ENCODE results near the gene SPTBN1.

SPTBN1 gene

DNA sequence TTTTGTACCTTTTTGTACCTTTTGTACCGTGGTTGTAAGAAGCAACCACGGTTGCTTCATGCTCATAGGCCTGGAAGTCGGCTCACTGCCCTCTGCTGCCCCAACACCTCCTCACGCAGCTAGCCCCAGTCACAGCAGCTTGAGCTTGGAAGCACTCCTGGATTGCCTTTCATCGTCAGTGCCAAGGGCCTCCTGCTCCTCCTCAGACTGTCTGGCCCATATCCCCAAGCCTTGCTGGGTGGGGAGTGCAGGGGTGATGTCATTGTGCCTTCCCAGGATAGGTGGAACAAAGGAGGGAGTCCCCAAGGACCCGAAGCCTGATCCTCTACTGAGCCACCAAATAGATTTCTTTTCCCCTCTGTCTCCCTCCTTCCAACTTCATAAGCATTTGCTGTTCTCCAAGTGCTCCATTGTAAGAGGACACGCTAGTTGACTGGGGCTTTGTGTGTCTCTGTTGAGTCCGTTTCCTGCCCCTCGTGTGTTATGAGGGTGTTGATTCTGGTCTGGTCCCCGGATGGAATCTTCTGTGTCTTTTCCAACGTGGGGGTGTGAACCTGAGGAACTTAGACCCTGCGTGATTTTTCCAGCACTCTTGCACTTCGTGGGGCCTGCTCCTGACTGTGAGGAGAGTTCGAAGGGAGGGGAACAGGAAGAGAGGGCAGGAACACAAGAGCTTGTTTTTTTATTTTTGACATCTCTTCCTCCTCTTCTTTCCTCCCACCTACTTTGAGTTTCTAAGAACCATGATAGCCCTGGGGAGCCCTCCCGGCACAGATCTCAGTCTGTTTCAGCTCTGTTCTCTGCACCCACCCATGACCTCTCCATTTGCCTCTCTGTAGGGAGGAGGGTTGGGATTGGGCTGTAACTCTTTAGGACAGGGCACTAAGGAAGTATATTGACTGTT lies 140.1 kb downstream of the SPTBN1 start:
- DNase-seq: peak; percentile 37 to 80

DNA sequence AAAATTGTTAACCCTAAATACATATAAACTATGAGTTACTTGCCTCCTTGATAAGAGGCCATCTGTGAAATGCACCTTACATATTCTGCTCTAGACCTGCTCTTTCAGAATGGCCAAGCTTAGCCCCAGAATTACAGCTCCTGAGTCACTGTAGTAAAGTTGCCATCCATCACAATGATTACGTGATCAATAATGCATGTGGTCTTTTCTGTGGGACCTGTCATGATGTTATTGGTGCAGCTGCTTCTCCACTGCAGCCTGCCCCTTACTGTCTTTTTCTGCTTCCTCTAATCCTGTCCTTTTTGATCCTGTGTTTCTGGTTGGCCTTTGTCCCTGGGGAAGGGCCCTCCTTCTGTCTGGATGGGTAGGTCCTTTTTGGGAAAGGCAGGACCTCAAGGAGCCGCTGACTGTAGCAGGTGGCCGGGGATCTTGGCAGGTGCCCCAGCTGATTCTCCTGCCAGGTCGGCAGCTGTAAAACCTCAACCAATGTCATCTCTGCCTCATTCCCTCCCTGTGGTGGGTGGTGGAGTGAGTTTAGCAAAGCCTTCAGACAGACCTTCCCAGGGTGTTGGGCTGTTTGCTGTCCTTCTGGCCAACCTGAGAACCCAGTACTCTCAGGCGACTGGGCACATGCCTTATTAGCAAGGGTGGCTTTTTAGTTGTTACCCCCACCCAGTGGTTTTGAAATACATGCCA lies 141.2 kb downstream of the SPTBN1 start:
- DNase-seq: peak; percentile 70 to 87

DNA sequence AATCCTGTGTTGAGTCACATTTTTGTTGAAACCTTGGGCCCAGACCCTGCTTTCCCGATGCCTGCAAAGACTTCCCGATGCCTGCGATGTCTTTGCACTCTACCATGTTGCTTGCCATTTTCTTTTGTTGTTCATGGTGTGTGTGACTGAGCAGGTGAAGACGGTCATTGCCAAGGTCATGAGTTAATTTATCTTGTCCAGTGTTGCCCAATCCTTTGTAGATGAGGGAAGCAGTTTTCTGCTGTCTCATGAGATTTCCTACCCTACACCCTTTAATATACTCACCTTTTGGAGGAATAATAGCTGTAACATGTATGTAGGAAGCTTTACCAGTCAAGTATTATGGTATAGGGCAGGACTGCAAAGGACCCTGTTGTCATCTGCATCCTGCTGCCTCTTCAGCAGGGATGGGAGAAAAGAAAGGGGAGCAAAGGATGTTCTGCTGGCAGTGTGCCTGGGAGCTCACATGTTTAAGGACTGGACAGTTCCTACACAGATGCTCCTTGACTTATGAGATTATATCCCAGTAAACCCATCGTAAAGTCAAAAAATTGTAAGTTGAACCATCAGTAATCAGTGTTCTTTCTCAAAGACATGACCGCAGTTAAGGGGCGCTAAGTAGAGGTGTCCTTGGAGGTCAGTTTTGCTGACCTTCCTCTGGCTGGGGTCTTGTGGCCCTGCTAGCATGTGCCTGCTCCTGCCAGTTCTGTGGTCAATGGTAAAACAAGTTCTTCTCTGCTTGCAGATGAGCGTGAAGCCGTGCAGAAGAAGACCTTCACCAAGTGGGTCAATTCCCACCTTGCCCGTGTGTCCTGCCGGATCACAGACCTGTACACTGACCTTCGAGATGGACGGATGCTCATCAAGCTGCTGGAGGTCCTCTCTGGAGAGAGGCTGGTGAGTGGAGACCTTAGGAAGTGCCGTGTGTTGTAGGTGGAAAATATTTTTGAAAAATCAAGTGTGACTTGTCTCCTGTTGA lies 142.5 kb downstream of the SPTBN1 start:
- DNase-seq: no peak

DNA sequence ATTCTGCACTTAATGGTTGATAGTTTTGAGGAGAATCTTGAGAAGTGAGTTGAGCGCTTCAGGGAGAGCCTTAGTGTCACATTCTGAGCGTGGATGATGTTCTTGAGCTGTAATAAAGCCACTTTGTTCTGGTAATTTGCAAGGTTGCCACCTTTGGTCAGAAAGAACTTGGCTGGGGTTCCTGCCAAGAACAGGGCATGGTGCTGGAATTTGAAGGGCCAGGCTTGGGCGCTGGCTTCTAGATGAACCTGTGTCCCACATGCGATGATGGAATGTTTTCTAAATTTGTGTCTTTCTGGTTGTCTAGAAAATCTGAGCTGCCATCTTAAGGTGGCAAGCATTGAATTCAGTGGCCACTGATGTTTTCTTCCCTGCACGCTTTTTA lies 143.2 kb downstream of the SPTBN1 start:
- DNase-seq: no peak

DNA sequence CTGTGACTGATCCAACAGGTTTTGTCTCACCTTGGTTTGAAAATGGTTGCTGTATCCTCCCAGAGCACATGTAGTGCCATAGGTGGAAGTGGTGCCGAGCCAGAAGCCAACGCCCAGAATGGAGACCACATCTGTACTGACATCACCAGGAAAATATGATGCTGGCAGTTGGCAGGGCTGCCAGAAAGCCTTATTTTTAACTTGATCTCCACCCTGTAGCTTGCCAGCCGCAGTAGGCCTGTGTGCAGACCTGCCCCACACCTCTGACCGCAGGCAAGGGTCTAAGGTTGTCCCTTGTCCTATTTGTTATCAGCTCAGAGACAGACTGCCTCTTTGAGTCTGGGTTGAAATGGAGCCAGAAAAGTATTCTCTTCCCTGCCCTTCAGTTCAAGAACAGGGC lies 143.8 kb downstream of the SPTBN1 start:
- DNase-seq: no peak

DNA sequence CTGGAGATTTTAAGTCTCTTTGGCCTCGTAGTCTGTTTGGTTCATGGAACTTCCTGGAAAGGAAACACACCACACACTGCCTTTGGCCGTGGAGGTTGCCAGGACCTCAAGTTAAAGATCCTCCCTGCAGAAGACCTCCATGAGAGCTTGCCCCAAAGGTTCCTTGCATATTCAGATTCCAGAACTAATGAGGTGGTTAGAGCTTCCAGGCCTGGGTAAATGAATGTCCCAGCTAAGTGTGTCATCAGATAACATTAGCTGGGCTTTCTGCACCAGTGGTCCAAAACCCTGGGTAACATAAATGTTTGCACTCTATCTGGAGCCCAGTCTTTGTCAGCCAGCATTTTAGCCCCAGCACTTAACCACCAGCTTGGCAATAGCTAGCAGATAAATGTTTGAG lies 145.2 kb downstream of the SPTBN1 start:
- no peak for DNase-seq

DNA sequence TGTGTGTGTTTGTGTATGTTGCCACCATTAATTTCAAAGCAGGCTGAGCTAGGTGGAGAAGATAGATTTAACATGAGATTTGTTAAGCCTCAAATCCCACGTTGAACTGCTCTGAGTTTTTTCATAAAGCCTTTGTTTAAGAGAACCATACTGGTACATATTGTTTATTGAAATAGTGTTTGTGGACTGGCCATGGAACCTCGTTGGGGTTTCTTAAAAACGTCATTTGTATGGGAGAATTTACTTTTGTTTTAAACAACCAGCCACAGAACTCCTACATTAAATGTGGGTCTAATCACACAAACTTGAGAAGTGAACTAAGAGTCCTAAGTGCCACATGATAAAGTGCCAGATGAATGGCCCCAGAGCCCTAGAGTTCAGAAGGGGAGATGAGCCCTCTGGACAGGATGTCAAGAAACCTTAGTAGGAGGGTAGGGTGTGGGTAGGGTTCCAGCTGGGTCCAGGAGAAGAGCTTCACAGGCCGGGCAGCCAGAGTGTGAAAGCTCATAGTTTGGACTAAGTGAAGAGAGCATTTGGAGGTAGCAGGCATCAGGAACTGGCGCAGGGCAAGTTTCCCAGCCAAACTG lies 146.7 kb downstream of the SPTBN1 start:
- no peak for DNase-seq

DNA sequence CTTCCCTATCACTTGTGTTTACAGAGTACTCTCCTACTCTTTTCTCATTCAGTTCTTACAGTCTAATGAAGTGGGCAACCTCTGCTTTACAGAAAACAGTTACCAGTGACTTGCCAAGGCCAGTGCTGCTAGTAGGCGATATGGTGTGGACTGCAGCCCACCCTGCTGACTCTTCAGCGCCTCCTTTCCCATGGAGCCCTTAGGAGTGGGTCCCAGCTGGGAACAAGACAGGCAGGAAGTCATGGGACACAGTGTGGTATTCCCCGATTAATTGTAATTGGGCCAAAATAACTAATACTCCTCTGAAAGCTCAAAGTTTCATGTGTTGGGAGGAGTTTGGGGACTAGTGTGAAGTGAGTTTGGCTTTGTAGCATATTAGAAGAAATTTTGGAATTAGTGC lies 147.2 kb downstream of the SPTBN1 start:
- DNase-seq: no peak

DNA sequence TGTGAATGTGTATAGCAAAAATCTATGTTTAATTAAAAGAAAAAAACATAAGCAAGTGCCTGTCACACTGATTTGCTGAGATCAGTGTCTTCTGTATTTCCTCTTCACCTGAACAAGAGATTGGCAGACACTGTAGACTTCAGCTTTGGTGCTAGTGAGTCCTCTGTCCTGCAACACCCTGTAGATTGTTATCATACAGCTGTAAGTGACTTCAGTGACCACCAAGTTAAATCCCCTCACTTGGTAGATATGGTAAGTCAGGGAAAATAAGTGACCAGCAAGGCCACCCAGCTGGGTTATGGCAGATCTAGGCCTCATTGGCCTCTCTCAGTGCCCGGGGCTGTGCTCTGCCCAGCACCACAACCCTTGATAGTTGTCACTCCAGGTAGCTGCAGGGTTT lies 147.7 kb downstream of the SPTBN1 start:
- no peak for DNase-seq

DNA sequence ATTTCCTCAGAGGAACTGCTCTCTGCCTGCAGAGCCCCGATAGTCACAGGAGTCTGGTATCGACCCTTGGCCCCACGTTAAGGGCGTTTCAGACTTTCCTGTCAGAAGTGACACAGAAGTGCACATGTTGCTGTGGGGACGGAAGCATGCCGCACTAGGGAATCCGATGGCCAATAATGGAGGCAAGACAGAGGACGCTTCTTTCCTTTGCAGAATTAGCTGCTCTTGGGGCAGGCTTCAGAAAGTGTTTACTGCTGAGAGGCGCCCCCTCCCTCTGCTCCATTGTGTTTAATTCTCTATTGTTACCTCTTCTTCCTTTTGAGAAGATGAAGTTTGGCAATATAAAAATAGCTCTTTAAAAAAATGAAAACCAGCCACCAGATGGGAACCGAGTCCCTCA lies 148.7 kb downstream of the SPTBN1 start:
- DNase-seq: no peak

DNA sequence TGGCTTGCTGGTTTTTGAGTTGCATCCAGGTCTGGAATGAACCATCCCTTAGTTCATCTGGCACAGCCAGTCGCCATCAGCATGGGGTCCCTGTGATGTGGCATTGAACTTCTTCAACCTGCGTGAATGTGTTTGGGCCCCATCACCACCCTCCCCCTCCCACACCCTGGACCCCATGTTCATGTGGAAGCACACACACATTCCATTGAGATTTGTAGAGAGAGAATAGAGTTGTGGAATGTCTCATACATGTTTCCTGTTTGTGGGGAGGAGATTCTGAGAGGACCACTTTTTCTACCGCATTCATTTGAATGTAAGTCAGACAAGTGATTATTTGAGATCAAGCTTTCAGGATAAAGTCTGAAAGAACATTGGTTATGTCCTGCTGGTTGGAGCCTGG lies 149.7 kb downstream of the SPTBN1 start:
- no peak for DNase-seq

DNA sequence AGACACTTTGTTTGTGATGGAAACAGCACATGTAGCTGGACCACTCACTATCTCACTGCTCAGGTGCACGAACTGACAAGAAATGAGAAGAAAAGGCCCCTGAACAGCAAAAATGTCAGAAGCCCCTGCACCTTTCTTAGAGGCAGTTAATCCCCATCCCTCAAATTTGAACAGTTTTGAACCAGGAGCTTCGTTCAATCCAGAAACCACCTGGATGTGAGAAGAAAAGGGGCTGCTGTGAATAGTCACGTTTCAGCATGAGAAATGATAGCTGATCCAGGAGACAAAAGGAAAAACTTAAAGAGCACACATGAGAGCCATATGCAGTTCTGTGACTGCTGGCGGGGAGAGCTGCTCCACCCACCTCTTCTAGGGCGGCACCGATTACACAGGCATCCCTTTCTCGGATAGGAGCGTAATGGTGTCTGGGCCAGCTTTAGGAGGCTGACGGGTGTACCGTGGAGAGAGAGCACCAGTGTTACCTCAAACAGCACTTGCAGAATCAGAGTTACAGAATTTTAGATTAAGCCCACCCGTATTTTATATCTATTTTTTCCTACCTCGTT lies 150.3 kb downstream of the SPTBN1 start:
- DNase-seq: no peak

DNA sequence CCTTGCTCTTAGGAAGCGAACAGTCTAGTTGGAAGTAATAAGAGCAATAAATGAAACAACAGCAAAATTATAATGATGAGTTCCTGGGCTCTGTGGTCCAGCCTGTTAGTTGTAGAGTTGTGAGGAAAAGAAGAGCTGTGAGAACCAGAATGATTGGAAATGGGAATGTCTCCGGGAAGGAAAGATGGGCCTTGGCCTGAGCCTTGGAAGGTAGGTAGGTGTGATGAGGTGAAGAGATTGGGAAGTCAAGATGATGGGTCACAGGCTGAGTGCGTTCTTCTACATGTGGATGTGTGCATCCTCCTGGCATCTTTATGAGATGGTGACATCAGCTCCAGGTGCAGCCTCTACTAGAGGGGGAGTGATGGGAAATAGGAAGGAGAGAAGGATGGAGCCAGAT lies 152.1 kb downstream of the SPTBN1 start:
- no peak for DNase-seq

DNA sequence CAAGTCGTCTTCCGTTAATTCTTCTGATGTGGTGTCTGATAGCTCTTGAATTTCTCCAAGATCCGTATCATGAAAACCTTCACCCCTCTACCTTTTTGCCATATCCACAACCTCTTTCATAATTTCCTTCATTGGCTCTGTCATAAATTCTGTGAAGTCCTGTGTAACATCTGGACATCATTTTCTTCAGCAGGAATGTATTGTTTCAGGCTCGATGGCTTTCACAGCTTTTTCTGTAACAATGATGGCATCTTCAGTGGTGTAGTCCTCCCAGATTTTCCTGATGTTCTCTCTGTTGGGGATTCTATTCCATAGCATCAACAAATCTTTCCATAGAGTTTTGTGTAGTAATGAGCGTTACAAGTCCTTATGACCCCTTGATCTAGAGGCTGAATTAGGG lies 153.1 kb downstream of the SPTBN1 start:
- DNase-seq: no peak

DNA sequence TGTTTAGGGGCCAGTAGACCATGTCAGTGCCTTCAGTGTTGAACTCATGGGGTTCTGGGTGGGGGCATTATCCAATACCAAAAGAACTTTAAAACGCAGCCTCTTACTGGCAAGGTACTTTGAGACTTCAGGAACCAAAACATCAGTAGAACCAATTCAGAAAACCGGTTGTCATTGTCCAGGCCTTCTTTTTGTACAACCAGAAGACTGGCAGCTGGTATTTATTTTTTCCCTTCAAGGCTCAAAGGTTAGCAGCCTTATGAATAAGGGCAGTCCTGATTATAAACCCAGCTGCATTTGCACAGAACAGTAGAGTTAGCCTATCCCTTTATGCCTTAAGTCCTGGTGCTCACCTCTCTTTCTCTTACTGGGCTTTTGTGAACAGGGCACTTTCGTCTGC lies 153.5 kb downstream of the SPTBN1 start:
- DNase-seq: no peak

DNA sequence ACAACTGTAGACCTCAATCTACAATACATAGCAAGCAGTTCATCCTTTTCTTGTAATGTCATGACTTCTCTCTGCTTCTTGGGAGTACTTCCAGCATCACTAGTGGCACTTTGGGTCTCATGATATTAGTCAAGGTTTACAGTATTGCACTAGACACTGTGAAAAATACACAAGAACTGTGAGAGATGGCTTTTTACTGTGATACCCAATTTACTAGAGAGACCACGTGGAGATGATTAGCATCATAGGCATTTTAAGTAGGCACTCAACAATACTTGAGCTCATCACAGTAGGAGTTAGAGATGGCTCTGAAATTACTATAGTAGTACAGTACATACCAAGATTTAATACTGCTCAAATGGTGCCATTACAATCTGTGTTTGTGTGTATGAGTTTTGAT lies 154.6 kb downstream of the SPTBN1 start:
- no peak for DNase-seq

DNA sequence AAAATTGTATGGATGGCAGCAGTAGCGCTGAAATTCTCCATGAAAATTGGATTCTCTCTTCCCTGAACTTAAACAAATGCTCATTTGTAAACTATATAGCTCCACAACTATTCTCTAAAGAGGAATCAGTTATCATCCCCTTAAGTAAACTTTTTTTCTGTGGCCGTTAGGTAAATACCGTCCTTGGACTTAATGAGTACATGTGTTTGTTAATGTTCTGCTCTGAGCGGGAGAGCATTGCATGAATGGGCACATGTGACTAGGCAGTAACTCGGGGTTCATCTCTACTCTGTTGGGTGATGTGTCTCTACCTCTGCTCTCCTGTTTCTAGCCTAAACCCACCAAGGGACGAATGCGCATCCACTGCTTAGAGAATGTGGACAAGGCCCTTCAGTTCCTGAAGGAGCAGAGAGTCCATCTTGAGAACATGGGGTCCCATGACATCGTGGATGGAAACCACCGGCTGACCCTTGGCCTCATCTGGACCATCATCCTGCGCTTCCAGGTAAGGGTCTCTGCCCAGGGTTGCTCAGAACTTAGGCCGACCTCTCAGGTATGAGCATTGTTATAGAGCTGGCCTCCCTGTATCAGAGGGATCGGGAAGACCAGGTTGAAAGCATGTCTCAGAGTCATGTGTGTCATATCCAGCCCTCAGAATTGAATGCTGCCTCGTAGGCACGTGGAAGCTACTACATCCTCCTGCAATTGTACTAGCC lies 155.9 kb downstream of the SPTBN1 start:
- DNase-seq: no peak

DNA sequence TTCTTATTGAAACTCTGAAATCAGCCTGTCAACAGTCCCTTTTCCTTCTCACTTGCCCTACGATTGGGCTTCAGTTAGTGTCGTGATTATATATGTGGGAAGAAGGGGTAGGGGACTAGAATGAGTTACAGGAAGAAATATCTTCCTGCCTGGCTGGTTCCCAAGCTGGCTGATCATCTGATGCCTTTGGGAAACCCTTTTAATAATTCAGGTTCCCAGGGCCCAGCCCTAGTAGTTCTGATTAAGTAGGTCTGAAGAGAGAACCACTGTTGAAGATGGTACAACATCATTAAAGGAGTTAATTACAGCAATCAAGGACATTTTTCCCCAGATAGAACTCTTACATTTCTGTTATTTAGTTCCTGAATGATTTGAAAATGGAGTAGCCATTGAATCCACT lies 157.3 kb downstream of the SPTBN1 start:
- DNase-seq: no peak

DNA sequence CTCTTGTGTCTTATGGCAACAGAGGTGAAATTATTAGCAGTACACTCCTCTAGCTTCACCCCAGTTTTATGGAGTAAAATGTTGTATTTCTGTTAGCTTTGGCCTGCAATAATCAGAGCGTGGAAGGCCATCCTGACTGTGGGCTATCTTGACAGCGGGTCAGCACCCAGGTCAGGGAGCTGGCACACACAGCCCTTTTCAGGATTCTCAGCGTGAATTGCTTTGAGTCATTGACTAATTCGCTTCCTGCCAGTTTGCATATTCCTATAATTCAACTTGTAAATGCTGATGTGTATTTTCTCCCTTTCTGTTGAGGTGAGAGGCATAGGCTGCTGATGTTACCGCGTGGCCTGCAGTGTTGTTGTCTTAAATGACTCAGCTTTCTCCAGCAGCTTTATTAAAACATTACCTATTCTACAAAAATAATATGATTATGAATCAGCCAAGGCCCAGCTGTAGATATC lies 157.7 kb downstream of the SPTBN1 start:
- DNase-seq: no peak

DNA sequence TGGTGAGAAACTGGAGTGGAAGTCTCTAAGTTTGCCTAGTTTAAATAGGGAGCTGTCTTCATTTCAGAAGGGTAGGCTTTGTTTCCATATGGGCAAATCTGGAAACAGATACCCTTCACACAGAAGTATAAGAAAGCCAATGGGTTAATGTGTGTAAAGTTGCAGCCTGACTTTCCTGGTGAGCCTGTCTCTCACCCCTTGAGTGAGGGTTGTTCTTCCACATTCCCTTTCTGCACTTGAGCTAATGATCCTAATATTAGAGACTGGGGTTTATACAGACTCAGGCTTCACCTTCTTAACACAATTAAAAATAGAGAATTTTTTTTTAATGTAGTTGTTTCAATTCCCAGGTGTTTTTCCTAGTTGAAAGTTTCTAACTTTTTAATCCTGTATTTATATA lies 158.7 kb downstream of the SPTBN1 start:
- DNase-seq: no peak

DNA sequence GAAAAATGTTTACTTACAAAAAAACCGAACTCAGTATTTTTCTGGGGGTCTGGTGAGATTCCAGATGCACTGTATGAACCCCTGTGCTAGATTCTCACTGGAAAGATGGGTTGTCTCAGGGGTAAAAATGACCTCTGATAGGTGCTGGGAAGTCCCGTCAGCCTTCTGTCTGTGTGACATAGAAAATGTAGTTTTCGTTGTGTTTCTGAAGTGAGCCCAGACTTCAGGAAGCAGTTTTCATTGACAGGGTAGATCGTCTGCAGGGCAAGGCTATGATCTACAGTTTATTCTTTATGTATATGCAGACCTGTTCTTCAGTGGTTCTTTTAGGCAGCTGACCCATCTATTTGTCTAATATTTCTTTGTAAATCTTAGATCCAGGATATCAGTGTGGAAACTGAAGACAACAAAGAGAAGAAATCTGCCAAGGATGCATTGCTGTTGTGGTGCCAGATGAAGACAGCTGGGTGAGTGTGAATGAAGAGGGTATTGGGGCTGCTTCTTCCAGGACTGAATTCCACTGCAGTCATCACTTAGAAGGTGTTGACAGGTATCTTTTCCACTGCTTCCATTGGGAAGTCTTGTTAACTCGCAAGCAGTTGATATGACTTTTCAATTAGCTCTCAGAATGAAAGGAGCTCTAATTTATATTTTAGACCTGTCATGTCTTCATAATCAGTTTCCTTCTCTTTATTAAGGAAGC lies 159.9 kb downstream of the SPTBN1 start:
- no peak for DNase-seq
